Stomach (tissue), 9 donors: Measurements from ENCODE around the gene AKAP13. TPM values are rescaled to one million over a fixed set of nuclear protein-coding genes. Genes with fewer than 3 reads are reported as not detected.

Source experiments
- DNase-seq, 2 donors: peaks; one replicate each; pipeline versions ENCODE4 v3.0.0 to v3.0.0-alpha.2; 2013 to 2019
- H3K27ac ChIP-seq, 5 donors: fragments of 200-600 bp in 4 of 5; sonication (generic) in 4 of 5; one replicate each; pipeline ENCODE4 v1.5.1; 2013 to 2019; ENCODE audit warnings: mild to moderate bottlenecking in 1 of 5, moderate library complexity in 1 of 5
- H3K27me3 ChIP-seq, 3 donors: fragments of 200-600 bp; sonication (generic); one replicate each; pipeline ENCODE4 v1.5.1; 2017 to 2019; ENCODE audit warnings: mixed run types in 1 of 3
- H3K36me3 ChIP-seq, 4 donors: fragments of 200-600 bp; sonication (generic); 1 replicate in 3 of 4; 2 replicates in 1 of 4; pipeline ENCODE4 v1.5.1; 2016 to 2019
- H3K4me1 ChIP-seq, 4 donors: fragments of 200-600 bp; sonication (generic); one replicate each; pipeline ENCODE4 v1.5.1; 2016 to 2019
- H3K4me3 ChIP-seq, 4 donors: fragments of 200-600 bp; sonication (generic) in 3 of 4; one replicate each; pipeline ENCODE4 v1.5.1; 2016 to 2019; ENCODE audit warnings: mild to moderate bottlenecking in 1 of 4
- H3K9me3 ChIP-seq, 4 donors: fragments of 200-600 bp; sonication (generic); one replicate each; pipeline ENCODE4 v1.5.1; 2016 to 2019
- EP300 ChIP-seq: sonication (generic); formaldehyde crosslinking; IDR thresholded peaks from one replicate; pipeline ENCODE4 v1.6.1; 2017; ENCODE audit warnings: antibody characterized with exemption
- POLR2A ChIP-seq, 4 donors: fragments of 450-650 bp; IDR thresholded peaks; one replicate each; pipeline ENCODE4 v1.6.1; 2016; ENCODE audit warnings: antibody characterized with exemption in 4 of 4, control low read depth in 2 of 4, mild to moderate bottlenecking in 1 of 4, moderate library complexity in 1 of 4
- POLR2AphosphoS5 ChIP-seq, 3 donors: sonication (generic); formaldehyde crosslinking; IDR thresholded peaks; one replicate each; pipeline ENCODE4 v1.6.1; 2016; ENCODE audit warnings: antibody characterized with exemption in 3 of 3
- WGBS, 5 donors: extraction: QIAGEN DNeasy Blood & Tissue Kit in 3 of 5; methylation state at CpG; one replicate each; pipeline versions ENCODE4 v1.1.5 to v1.1.7; 2013 to 2018; 5-methylcytosine and 5-hydroxymethylcytosine counted together
- intact Hi-C: fragments of 100-400 bp; cut with DNase I; formaldehyde crosslinking; loops from one replicate; pipeline ENCODE4 v1.15.1; 2023; ENCODE audit warnings: low total_unique reads
- polyA plus RNA-seq, 3 donors: library from polyadenylated mRNA; stranded (reverse); fragments of 200-250 nt; gene quantifications; one replicate each; pipeline ENCODE4 v1.2.3, GENCODE V29; 2013
- total RNA-seq, 5 donors: library from RNA; depleted of rRNA; stranded (reverse); fragments of >200 nt; gene quantifications; one replicate each; pipeline versions ENCODE4 v1.1.0 to v1.2.3, GENCODE V29; 2014 to 2016
- TF ChIP-seq, protein P1 (sequence below), 7 experiments: fragments of 450-650 bp in 4 of 7; fragments of 200-600 bp in 3 of 7; sonication (generic) in 3 of 7; IDR thresholded peaks; one replicate each; pipeline ENCODE4 v1.5.1; 2016 to 2019; ENCODE audit warnings: antibody characterized with exemption in 7 of 7, control low read depth in 2 of 7, mild to moderate bottlenecking in 1 of 7
- donor health status: healthy with polysubstance abuse.
- donor health status: Bipolar disorder and iron deficiency.
- donor health status: healthy.

The AKAP13 gene
- total and polyA plus RNA-seq, 8 donors, result 33.1 to 395 (median 138) TPM

DNA sequence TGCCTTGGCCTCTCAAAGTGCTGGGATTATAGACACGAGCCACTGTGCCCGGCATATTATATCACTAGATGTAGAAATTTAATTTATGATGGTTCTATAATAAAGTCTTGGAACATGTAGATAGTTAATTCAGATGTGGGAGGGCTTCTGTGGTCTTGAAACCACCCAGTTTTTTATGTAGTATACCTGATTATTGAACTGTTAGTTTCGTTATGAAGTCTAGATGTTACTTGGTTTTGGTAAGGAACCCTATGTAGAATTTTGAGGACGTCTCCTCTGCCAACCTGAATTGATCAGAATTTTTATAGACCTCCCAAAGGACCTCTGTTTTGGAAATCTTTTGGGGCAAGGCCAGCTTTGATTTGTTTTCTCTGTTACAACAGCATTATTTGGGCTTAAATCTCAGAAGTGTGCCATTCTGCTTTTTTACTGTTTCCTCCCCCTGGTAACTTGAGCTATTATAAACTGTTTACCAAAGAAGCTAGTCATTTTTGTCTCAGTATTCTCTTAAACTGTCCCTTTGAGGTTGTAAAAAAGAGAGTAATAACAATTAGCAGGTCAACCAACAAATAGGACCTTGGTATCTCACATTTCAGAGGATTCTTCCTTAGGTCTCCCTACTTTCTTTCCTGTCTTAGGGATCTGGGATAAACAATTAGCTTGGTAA lies 20.8 kb downstream of the AKAP13 start:
- H3K36me3 ChIP-seq, result no peaks in the 10 kb centered on the region
- peaks cover 16 to 86% (median 47%) of the 10 kb centered on the region in 4 donors for H3K4me1 ChIP-seq
- intact Hi-C loops, result no loop called here
- TF ChIP-seq EP300, result no peak
- DNase-seq, result no peak
- no peaks in the 10 kb centered on the region for H3K27me3 ChIP-seq
- H3K9me3 ChIP-seq, result no peaks in the 10 kb centered on the region
- peak overlapping the region in 2 of 5 donors; percentile 14 to 41 for H3K27ac ChIP-seq
- WGBS, 5 donors, result 83 to 87% (median 84%) methylated on average over 4 of the region's 4 CpGs
- H3K4me3 ChIP-seq, result no peak overlapping the region

DNA sequence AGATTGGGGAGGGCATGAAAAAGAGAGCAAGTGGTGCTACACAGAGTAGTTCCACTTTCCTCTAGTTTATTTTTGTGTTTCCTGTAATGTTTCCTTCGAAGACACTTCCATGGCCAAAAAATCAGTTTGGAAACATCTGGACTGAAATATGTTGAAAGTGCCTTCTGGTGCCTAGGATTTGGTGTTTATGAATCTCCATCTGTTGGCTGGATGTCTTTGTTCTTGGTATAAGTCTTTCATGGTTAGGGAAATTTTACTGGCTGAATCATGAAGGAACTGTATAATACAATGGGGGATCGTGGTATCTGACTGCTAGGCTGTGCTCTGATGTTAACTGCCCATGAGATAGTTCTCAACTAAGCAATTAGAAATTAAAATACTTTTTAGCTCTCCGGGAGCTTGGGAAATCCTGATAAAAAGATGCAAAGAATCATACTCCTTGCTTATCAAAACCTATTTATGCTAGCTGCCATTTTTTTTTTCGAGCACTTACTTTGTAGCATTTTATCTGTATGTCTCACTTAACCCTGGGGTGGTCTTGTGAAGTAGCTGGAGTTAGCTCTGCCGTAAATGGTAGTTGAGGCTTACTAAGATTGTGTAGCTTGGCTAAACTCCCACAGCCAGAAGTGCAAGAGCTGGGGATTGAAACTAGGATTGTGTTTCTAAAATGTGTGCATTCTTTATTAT lies 21.9 kb downstream of the AKAP13 start:
- DNase-seq, result no peak
- Histone ChIP-seq H3K27me3 (no peaks in the 10 kb centered on the region), H3K4me1 (peaks cover 19 to 83% (median 49%) of the 10 kb centered on the region in 4 donors), H3K4me3 (no peak overlapping the region), H3K9me3 (no peaks in the 10 kb centered on the region), H3K27ac (peak overlapping the region in 1 of 5 donors; percentile 35), H3K36me3 (no peaks in the 10 kb centered on the region)
- 49 to 66% (median 62%) methylated on average over 5 of the region's 5 CpGs for WGBS, 5 donors
- intact Hi-C loops, result no loop called here
- peak in 1 of 3 donors; percentile 41 for TF ChIP-seq POLR2AphosphoS5 (IDR thresholded peaks at IDR 0.05)
- TF ChIP-seq EP300, result no peak

- no peaks in the 10 kb centered on the region for H3K36me3 ChIP-seq
- no peak overlapping the region for H3K4me3 ChIP-seq
- no peaks in the 10 kb centered on the region for H3K27me3 ChIP-seq
- intact Hi-C loops, result no loop called here
- H3K4me1 ChIP-seq, result peaks cover 30 to 91% (median 57%) of the 10 kb centered on the region in 4 donors
- H3K9me3 ChIP-seq, result no peaks in the 10 kb centered on the region
- WGBS, 5 donors, result 86 to 93% (median 90%) methylated on average over 5 of the region's 5 CpGs
- H3K27ac ChIP-seq, result no peak overlapping the region
- DNase-seq, result no peak
- TF ChIP-seq EP300, result no peak
- TF ChIP-seq, protein P1, sequence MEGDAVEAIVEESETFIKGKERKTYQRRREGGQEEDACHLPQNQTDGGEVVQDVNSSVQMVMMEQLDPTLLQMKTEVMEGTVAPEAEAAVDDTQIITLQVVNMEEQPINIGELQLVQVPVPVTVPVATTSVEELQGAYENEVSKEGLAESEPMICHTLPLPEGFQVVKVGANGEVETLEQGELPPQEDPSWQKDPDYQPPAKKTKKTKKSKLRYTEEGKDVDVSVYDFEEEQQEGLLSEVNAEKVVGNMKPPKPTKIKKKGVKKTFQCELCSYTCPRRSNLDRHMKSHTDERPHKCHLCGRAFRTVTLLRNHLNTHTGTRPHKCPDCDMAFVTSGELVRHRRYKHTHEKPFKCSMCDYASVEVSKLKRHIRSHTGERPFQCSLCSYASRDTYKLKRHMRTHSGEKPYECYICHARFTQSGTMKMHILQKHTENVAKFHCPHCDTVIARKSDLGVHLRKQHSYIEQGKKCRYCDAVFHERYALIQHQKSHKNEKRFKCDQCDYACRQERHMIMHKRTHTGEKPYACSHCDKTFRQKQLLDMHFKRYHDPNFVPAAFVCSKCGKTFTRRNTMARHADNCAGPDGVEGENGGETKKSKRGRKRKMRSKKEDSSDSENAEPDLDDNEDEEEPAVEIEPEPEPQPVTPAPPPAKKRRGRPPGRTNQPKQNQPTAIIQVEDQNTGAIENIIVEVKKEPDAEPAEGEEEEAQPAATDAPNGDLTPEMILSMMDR (IDR thresholded peaks at IDR 0.05), result no peak
- no peak for TF ChIP-seq POLR2AphosphoS5 (IDR thresholded peaks at IDR 0.05)
- TF ChIP-seq POLR2A (IDR thresholded peaks at IDR 0.05), result no peak
These were observed 23.3 kb downstream of the AKAP13 start for GRCh38 chr15:85403745-85404144.

DNA sequence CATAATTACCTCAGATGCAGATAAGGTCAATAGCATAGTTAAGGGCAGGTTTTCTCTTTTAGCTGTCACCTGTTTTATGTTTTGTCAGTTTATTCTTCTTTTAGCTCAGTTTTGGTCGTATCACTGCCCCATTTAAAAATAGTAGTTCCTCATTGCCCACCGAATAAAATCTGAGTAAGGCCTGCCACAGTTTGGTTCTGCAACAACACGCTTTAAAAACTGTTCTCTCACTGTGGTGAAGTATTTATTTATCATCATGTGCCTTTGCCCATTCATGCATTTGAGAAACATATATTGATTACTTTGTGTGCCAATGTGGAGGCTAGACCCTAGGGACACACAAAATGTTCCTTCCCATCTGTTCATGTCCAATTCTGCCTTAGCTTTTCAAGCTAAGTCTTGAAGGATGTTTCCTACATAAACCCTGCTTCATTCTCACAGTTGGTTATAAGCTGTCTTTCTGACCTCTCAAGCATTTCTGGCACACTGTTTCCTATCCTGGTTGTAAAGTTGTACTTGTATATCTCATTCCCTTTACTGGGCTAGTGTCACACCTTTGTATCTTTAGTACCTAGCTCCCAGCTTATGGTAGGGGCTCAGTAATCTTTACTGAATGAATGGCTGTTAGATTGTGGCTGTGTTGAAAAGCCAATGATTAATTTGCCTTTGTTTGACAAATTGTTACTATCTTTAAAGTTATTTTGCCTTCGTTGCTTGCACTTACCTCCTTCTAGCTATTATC lies 23.9 kb downstream of the AKAP13 start:
- peak overlapping the region in 3 of 5 donors; percentile 15 to 50 (median 41) for H3K27ac ChIP-seq
- no peak for DNase-seq

GRCh38 chr15:85404918-85405866 lies 24.8 kb downstream of the AKAP13 start:
- Histone ChIP-seq H3K9me3 (no peaks in the 10 kb centered on the region), H3K27ac (peak overlapping the region in 3 of 5 donors; percentile 15 to 50 (median 41)), H3K4me1 (peaks cover 30 to 85% (median 54%) of the 10 kb centered on the region in 4 donors), H3K36me3 (no peaks in the 10 kb centered on the region), H3K27me3 (no peaks in the 10 kb centered on the region), H3K4me3 (no peak overlapping the region)
- TF ChIP-seq, protein P1 (IDR thresholded peaks at IDR 0.05), result no peak
- TF ChIP-seq POLR2AphosphoS5 (IDR thresholded peaks at IDR 0.05) (no peak), POLR2A (IDR thresholded peaks at IDR 0.05) (no peak), EP300 (no peak)
- WGBS, 5 donors, result 59 to 70% (median 63%) methylated on average over 7 of the region's 7 CpGs
- no peak for DNase-seq
- intact Hi-C loops, result no loop called here

More for the DNA sequence above, 23.9 kb downstream of the AKAP13 start:
- TF ChIP-seq EP300 (no peak), POLR2A (IDR thresholded peaks at IDR 0.05) (no peak)
- 45 to 55% (median 49%) methylated on average over 4 of the region's 4 CpGs for WGBS, 5 donors
- intact Hi-C loops, result no loop called here
- H3K4me3 ChIP-seq, result no peak overlapping the region
- peaks cover 30 to 93% (median 57%) of the 10 kb centered on the region in 4 donors for H3K4me1 ChIP-seq
- no peaks in the 10 kb centered on the region for H3K27me3 ChIP-seq
- H3K9me3 ChIP-seq, result no peaks in the 10 kb centered on the region
- H3K36me3 ChIP-seq, result no peaks in the 10 kb centered on the region
